ENCODE measurements around the gene DSN1.

GRCh38 chr20:36778831-36779655 lies 5.5 kb upstream of the DSN1 start:
- TF ChIP-seq CTCF (IDR thresholded peaks at IDR 0.05) (no peak), SIN3A (IDR thresholded peaks at IDR 0.05; ENCODE audit: borderline replicate concordance, insufficient read depth, low read depth, low read length) (no peak), POLR2AphosphoS5 (IDR thresholded peaks at IDR 0.05; ENCODE audit: low read depth, low read length) (no peak)

Data from Panc1 (cell line).